ENCODE results near the gene BFSP1. TPM values are rescaled to one million over a fixed set of nuclear protein-coding genes. Genes with fewer than 3 reads are reported as not detected.

Gene BFSP1
- total RNA-seq, 1 donor: 4.7 TPM

DNA sequence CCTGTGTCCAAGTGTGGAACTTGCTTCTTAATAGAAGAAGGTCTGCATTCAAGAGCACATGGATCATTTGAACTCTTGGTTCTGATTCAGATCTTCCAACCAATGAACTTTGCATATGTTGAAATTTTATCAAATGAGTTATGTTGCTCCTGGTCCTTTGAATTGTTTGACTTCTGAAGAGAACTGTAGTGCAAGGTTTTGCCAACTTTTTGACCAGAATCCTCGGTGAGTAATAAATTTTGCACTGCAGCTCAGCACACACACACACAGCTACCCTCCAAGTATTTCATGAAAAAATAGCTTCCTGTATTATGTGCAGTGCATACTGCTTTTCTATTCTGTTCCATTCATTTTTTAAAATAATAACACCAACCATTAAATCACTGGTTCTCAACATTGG, 67.5 kb downstream of the BFSP1 start:
- no peak for TF ChIP-seq CTCF (IDR thresholded peaks at IDR 0.05; ENCODE audit: insufficient read depth, low read depth, low read length)
- H3K4me3 ChIP-seq (ENCODE audit: low read depth, low read length): no peak overlapping the region
- DNase-seq (ENCODE audit: low read depth): no peak

DNA sequence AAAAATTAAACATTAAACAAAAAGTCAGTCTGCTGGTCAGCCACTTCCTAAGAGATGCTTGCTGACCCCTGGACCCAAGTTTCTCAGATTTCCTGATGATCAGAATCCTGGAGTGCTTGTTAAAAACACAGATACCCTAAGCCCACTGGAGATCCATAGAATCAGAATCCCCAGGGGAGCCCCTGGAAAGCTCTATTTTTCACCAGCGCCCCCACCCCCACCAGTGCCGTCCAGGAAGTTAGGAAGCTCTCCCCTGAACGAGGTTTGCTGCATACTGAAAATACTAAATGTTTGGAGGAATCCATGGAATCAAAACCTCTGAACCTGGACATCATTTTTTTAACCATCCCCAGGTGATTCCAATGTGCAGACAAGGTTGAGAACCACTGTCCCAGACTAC, 69.2 kb downstream of the BFSP1 start:
- H3K4me3 ChIP-seq (ENCODE audit: low read depth, low read length): no peak overlapping the region
- DNase-seq (ENCODE audit: low read depth): no peak
- TF ChIP-seq CTCF (IDR thresholded peaks at IDR 0.05; ENCODE audit: insufficient read depth, low read depth, low read length): no peak

- DNase-seq (ENCODE audit: low read depth): no peak
- no peak overlapping the region for H3K4me3 ChIP-seq (ENCODE audit: low read depth, low read length)
- TF ChIP-seq CTCF (IDR thresholded peaks at IDR 0.05; ENCODE audit: insufficient read depth, low read depth, low read length): no peak
These were observed 71.1 kb downstream of the BFSP1 start for GRCh38 chr20:17460119-17460518.

GRCh38 chr20:17457588-17458190, 73.5 kb downstream of the BFSP1 start:
- H3K4me3 ChIP-seq (ENCODE audit: low read depth, low read length): no peak overlapping the region
- no peak for TF ChIP-seq CTCF (IDR thresholded peaks at IDR 0.05; ENCODE audit: insufficient read depth, low read depth, low read length)
- DNase-seq (ENCODE audit: low read depth): no peak

DNA sequence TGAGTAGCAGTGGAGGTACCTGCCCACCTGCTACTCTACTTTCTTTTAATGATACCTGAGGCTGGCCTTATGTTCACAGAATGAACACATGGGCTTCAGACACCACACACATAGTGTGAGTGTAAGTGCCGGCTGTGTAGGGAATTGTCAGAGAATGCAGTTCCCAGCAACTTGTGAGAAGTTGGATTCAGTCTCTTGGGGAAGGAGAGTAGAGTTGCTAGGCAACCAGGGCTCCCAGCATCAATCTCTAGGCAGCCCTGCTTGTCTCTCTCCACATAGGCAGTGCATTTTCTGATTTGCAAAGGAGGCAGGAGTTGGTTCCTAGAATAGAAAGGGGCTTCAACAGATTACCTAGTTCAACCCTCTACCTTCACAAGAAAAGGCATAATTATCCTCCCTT, 74.1 kb downstream of the BFSP1 start:
- DNase-seq (ENCODE audit: low read depth): no peak
- TF ChIP-seq CTCF (IDR thresholded peaks at IDR 0.05; ENCODE audit: insufficient read depth, low read depth, low read length): no peak

GRCh38 chr20:17456279-17456678, 74.9 kb downstream of the BFSP1 start:
- no peak overlapping the region for H3K4me3 ChIP-seq (ENCODE audit: low read depth, low read length)
- DNase-seq (ENCODE audit: low read depth): no peak
- no peak for TF ChIP-seq CTCF (IDR thresholded peaks at IDR 0.05; ENCODE audit: insufficient read depth, low read depth, low read length)

More for the DNA sequence above, 74.1 kb downstream of the BFSP1 start:
- H3K4me3 ChIP-seq (ENCODE audit: low read depth, low read length): no peak overlapping the region

GRCh38 chr20:17453592-17453991, 77.6 kb downstream of the BFSP1 start:
- no peak overlapping the region for H3K4me3 ChIP-seq (ENCODE audit: low read depth, low read length)
- no peak for DNase-seq (ENCODE audit: low read depth)
- TF ChIP-seq CTCF (IDR thresholded peaks at IDR 0.05; ENCODE audit: insufficient read depth, low read depth, low read length): no peak

Measured in fibroblast of villous mesenchyme (primary cell).